K562 (cell line): ENCODE data around the gene WDCP. TPM values are rescaled to one million over a fixed set of nuclear protein-coding genes. Genes with fewer than 3 reads are reported as not detected.

Experiments
- E2F1 ChIP-seq: sonication (generic); formaldehyde crosslinking; IDR thresholded peaks from 2 replicates; pipeline ENCODE4 v1.8.1; 2023; ENCODE audit warnings: mild to moderate bottlenecking, missing genetic modification reagents, moderate library complexity
- HDAC3 ChIP-seq: fragments of 450-650 bp; IDR thresholded peaks from 2 replicates; pipeline ENCODE4 v1.6.1; 2018; ENCODE audit warnings: borderline replicate concordance, mild to moderate bottlenecking, moderate library complexity; ENCODE audit not compliant: partially characterized antibody
- PHF21A ChIP-seq: fragments of 450-650 bp; IDR thresholded peaks from 2 replicates; pipeline ENCODE4 v1.6.1; 2017; ENCODE audit warnings: low read depth, borderline replicate concordance
- POLR2B ChIP-seq: fragments of 450-650 bp; IDR thresholded peaks from 2 replicates; pipeline ENCODE4 v1.6.1; 2018; ENCODE audit warnings: low read depth; ENCODE audit not compliant: partially characterized antibody
- RBBP5 ChIP-seq: fragments of 200-600 bp; sonication (generic); IDR thresholded peaks from 2 replicates; pipeline ENCODE4 v1.6.1; 2012; ENCODE audit warnings: borderline replicate concordance, mild to moderate bottlenecking, low read length, control low read depth, inconsistent platforms; ENCODE audit not compliant: insufficient read depth, poor library complexity, severe bottlenecking
- RFX1 ChIP-seq: fragments of 450-650 bp; IDR thresholded peaks from 2 replicates; pipeline ENCODE4 v1.6.1; 2016; ENCODE audit warnings: mild to moderate bottlenecking, moderate library complexity
- SOX6 ChIP-seq: fragments of 450-650 bp; IDR thresholded peaks from 2 replicates; pipeline ENCODE4 v1.6.1; 2014; ENCODE audit warnings: mild to moderate bottlenecking
- STAT6 ChIP-seq: sonication (generic); formaldehyde crosslinking; IDR thresholded peaks from 2 replicates; pipeline ENCODE4 v1.8.1; 2023; ENCODE audit warnings: mild to moderate bottlenecking, missing genetic modification reagents
- VEZF1 ChIP-seq: fragments of 200-800 bp; sonication (Bioruptor generic); IDR thresholded peaks from 2 replicates; pipeline ENCODE4 v1.6.1; 2017; ENCODE audit warnings: missing genetic modification characterization, missing compliant biosample characterization
- ZBTB33 ChIP-seq: sonication (generic); formaldehyde crosslinking; IDR thresholded peaks from 2 replicates; pipeline ENCODE4 v1.8.1; 2023; ENCODE audit warnings: mild to moderate bottlenecking, missing genetic modification reagents
- ZHX1 ChIP-seq: fragments of 150-350 bp; conservative IDR thresholded peaks from 2 replicates; pipeline ENCODE4 v1.6.1; 2014; ENCODE audit warnings: low read length
- ZNF133 ChIP-seq: fragments of 250-450 bp; sonication (Bioruptor Pico); IDR thresholded peaks from 2 replicates; pipeline ENCODE4 v1.4.0; 2020; ENCODE audit warnings: mild to moderate bottlenecking
- ZNF347 ChIP-seq: fragments of 450-650 bp; formaldehyde crosslinking; IDR thresholded peaks from 2 replicates; pipeline ENCODE4 v1.4.0; 2020; ENCODE audit warnings: low read depth, mild to moderate bottlenecking, moderate library complexity
- ZNF354B ChIP-seq: fragments of 250-450 bp; sonication (Bioruptor Pico); IDR thresholded peaks from 2 replicates; pipeline ENCODE4 v1.4.0; 2020
- ZNF584 ChIP-seq: fragments of 200-800 bp; sonication (Bioruptor generic); IDR thresholded peaks from 2 replicates; pipeline ENCODE4 v1.6.1; 2016; ENCODE audit warnings: low read depth, mild to moderate bottlenecking, missing genetic modification characterization, missing compliant biosample characterization
- polyA plus RNA-seq, 8 experiments: library from polyadenylated mRNA; depleted of rRNA in 4 of 8; stranded (reverse) in 5 of 8; unstranded in 3 of 8; fragments of >200 nt; fragmentation: Nextera tagmentation in 2 of 8; fragmentation: Illumina TruSeq in 1 of 8; extraction: Ambion mirVana in 2 of 8; extraction: Trizol in 1 of 8; gene quantifications; 2 replicates each; pipeline versions ENCODE4 v1.2.1 to v1.2.3, GENCODE V29; 2011 to 2014; ENCODE audit warnings: inconsistent platforms in 1 of 8, missing spikeins in 1 of 8
- total RNA-seq, 7 experiments: library from RNA; depleted of rRNA in 6 of 7; stranded (reverse); fragments of >200 nt in 6 of 7; fragmentation: Illumina TruSeq in 2 of 7; extraction: Trizol in 2 of 7; gene quantifications; 2 replicates each; pipeline versions ENCODE4 v1.2.1 to v1.2.3, GENCODE V29; 2011 to 2021; ENCODE audit warnings: low replicate concordance in 1 of 7

The WDCP gene
- total and polyA plus RNA-seq, 9 of the 15 experiments (the other 6 are each of a cell fraction or from before 2014, with no cell fraction given) = 10.1 to 41.4 (median 21.8) TPM

- no peak for TF ChIP-seq STAT6 (CRISPR knock-in tag)
- TF ChIP-seq ZNF347 (CRISPR knock-in tag) = no peak
- TF ChIP-seq PHF21A = peak; percentile 44; the same call in 1 of the 2 replicates
- TF ChIP-seq E2F1 = no peak; the same call in 1 of the 2 replicates
- peak; percentile 56 for TF ChIP-seq POLR2B
- TF ChIP-seq VEZF1 (CRISPR knock-in tag) = peak; percentile 63
- TF ChIP-seq ZNF133 (CRISPR knock-in tag) = no peak
- TF ChIP-seq HDAC3 = no peak
- no peak for TF ChIP-seq ZHX1
- TF ChIP-seq ZBTB33 (CRISPR knock-in tag) = no peak
- peak; percentile 46; the same call in 1 of the 2 replicates for TF ChIP-seq SOX6
- TF ChIP-seq ZNF584 = 0 out of 2 replicates have a peak, but pooled peaks have one; percentile 25
- peak; percentile 45 for TF ChIP-seq RBBP5
- TF ChIP-seq RFX1 = no peak
- TF ChIP-seq ZNF354B = no peak
Measured at GRCh38 chr2:24084386-24085199, 37.4 kb upstream of the WDCP start, which contains the start of gene TP53I3 (continued).
